Gastrocnemius medialis (tissue), 4 donors: ENCODE data around the gene PSORS1C2. TPM values are rescaled to one million over a fixed set of nuclear protein-coding genes. Genes with fewer than 3 reads are reported as not detected.

Source experiments
- ATAC-seq, 2 donors: fragments of 150-250 bp; one replicate each; pipeline ENCODE4 v1.9.1; 2016
- DNase-seq, 2 donors: peaks; one replicate each; pipeline ENCODE4 v3.0.0-alpha.2; 2019
- H3K27ac ChIP-seq, 4 donors: fragments of 200-600 bp; sonication (generic); 1 replicate in 1 of 4; 2 replicates in 3 of 4; pipeline ENCODE4 v1.5.1; 2016 to 2018; ENCODE audit warnings: mild to moderate bottlenecking in 2 of 4, moderate library complexity in 1 of 4
- H3K27me3 ChIP-seq, 3 donors: fragments of 200-600 bp; sonication (generic) in 2 of 3; 1 replicate in 1 of 3; 2 replicates in 2 of 3; pipeline versions ENCODE4 v1.5.1 to v1.6.0; 2016 to 2019; ENCODE audit warnings: mild to moderate bottlenecking in 1 of 3, moderate library complexity in 1 of 3
- H3K36me3 ChIP-seq, 2 donors: fragments of 200-600 bp; sonication (generic) in 1 of 2; one replicate each; pipeline ENCODE4 v1.5.1; 2017 to 2018
- H3K4me1 ChIP-seq, 2 donors: fragments of 200-600 bp; sonication (generic) in 1 of 2; one replicate each; pipeline ENCODE4 v1.5.1; 2016 to 2017; ENCODE audit warnings: mild to moderate bottlenecking in 2 of 2
- H3K4me3 ChIP-seq, 4 donors: fragments of 200-600 bp; sonication (generic) in 3 of 4; 1 replicate in 1 of 4; 2 replicates in 3 of 4; pipeline ENCODE4 v1.5.1; 2016 to 2019; ENCODE audit warnings: mild to moderate bottlenecking in 2 of 4
- H3K9me3 ChIP-seq, 3 donors: fragments of 200-600 bp; sonication (generic) in 2 of 3; 1 replicate in 1 of 3; 2 replicates in 2 of 3; pipeline ENCODE4 v1.5.1; 2016 to 2019
- POLR2A ChIP-seq, 2 donors: fragments of 450-650 bp; IDR thresholded peaks; one replicate each; pipeline ENCODE4 v1.6.1; 2017; ENCODE audit warnings: antibody characterized with exemption in 2 of 2, mild to moderate bottlenecking in 2 of 2, moderate library complexity in 2 of 2
- in situ Hi-C, 4 donors: fragments of 200-750 bp; cut with MboI; loops; one replicate each; pipeline versions ENCODE4 v1.15.0 to v1.8.0; 2017; ENCODE audit warnings: low sequenced_read_pairs in 4 of 4
- intact Hi-C: fragments of 100-400 bp; cut with DNase I; formaldehyde crosslinking; loops from one replicate; pipeline ENCODE4 v1.15.1; 2023; ENCODE audit warnings: low total_unique reads
- total RNA-seq, 4 donors: library from RNA; depleted of rRNA; stranded (reverse); fragments of >200 nt; gene quantifications; one replicate each; pipeline versions ENCODE4 v1.1.0 to v1.2.3, GENCODE V29; 2016
- TF ChIP-seq, protein P1 (sequence below), 5 experiments: fragments of 450-650 bp in 3 of 5; fragments of 200-600 bp in 2 of 5; sonication (generic) in 2 of 5; IDR thresholded peaks in 4 of 5; conservative IDR thresholded peaks in 1 of 5; 1 replicate in 4 of 5; 2 replicates in 1 of 5; pipeline ENCODE4 v1.5.1; 2016 to 2019; ENCODE audit warnings: antibody characterized with exemption in 5 of 5, mild to moderate bottlenecking in 3 of 5, moderate library complexity in 3 of 5

PSORS1C2 gene
- total RNA-seq, 4 donors from 2014 or later = not detected

DNA sequence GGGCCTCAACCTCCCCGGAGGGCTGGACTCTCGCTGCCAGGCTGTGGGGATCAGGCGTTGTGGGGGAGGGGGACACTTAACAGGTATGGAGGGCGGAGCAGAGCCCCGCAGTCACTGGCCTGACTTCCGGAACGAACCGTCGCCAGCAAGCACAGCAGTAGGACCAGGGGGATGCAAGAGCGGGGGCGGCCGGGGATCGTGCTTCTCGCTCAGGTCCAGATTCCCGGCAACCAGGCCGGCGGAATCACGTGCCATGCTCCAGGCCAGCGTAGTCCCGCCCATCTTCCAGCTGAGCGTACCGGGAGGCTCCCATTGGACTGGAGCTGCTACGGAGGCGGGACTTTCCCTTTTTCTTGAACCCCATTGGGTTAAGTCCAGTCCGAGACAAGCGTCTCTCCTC lies 41.6 kb upstream of the PSORS1C2 start:
- no peak for TF ChIP-seq POLR2A (IDR thresholded peaks at IDR 0.05)
- TF ChIP-seq, protein P1, sequence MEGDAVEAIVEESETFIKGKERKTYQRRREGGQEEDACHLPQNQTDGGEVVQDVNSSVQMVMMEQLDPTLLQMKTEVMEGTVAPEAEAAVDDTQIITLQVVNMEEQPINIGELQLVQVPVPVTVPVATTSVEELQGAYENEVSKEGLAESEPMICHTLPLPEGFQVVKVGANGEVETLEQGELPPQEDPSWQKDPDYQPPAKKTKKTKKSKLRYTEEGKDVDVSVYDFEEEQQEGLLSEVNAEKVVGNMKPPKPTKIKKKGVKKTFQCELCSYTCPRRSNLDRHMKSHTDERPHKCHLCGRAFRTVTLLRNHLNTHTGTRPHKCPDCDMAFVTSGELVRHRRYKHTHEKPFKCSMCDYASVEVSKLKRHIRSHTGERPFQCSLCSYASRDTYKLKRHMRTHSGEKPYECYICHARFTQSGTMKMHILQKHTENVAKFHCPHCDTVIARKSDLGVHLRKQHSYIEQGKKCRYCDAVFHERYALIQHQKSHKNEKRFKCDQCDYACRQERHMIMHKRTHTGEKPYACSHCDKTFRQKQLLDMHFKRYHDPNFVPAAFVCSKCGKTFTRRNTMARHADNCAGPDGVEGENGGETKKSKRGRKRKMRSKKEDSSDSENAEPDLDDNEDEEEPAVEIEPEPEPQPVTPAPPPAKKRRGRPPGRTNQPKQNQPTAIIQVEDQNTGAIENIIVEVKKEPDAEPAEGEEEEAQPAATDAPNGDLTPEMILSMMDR (IDR thresholded peaks at IDR 0.05 in 4 of 5, conservative IDR thresholded peaks at IDR 0.05 in 1 of 5) = no peak
- Histone ChIP-seq H3K27me3 (no peaks in the 10 kb centered on the region), H3K4me3 (peak overlapping the region in 3 of 4 donors; percentile 3 to 49 (median 43)), H3K27ac (peak overlapping the region in 2 of 4 donors; percentile 24 to 67), H3K36me3 (no peaks in the 10 kb centered on the region), H3K9me3 (no peaks in the 10 kb centered on the region), H3K4me1 (peaks cover 5 to 6% of the 10 kb centered on the region in 2 donors)
- in situ Hi-C loops = no loop called here
- ATAC-seq (peak; percentile 74 to 99), DNase-seq (peak; percentile 15 to 83)
- intact Hi-C loops = no loop called here

DNA sequence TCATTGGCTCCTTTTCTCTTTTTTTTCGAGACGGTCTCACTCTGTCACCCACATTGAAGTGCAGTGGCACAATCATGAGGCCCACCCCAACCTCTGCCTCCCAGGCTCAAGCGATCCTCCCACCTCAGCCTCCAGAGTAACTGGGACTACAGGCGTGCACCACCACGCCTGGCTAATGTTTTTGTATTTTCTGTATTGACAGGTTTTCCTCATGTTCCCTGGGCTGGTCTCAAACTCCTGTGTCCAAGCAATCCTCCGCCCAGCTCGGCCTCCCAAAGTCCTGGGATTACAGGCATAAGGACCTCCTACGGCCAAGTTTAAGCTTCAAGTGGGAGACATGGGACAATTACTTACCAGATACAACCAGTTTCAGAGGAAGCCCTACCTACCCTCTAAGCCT lies 41.0 kb upstream of the PSORS1C2 start:
- H3K36me3 ChIP-seq = no peaks in the 10 kb centered on the region
- in situ Hi-C loops = no loop called here
- intact Hi-C loops = no loop called here
- peak overlapping the region in 1 of 4 donors; percentile 67 for H3K27ac ChIP-seq
- no peak for TF ChIP-seq POLR2A (IDR thresholded peaks at IDR 0.05)
- TF ChIP-seq, protein P1 (IDR thresholded peaks at IDR 0.05 in 4 of 5, conservative IDR thresholded peaks at IDR 0.05 in 1 of 5) = no peak
- DNase-seq (no peak), ATAC-seq (no peak)
- peaks cover 0 to under 1% of the 10 kb centered on the region in 2 donors for H3K4me1 ChIP-seq
- no peaks in the 10 kb centered on the region for H3K9me3 ChIP-seq
- peak overlapping the region in 3 of 4 donors; percentile 3 to 49 (median 43) for H3K4me3 ChIP-seq
- H3K27me3 ChIP-seq = no peaks in the 10 kb centered on the region

- Histone ChIP-seq H3K27ac (no peak overlapping the region), H3K4me3 (no peak overlapping the region), H3K27me3 (no peaks in the 10 kb centered on the region), H3K9me3 (no peaks in the 10 kb centered on the region), H3K36me3 (no peaks in the 10 kb centered on the region), H3K4me1 (no peaks in the 10 kb centered on the region)
- intact Hi-C loops = no loop called here
- ATAC-seq = no peak
- no peak for DNase-seq
- no peak for TF ChIP-seq POLR2A (IDR thresholded peaks at IDR 0.05)
- TF ChIP-seq, protein P1 (IDR thresholded peaks at IDR 0.05 in 4 of 5, conservative IDR thresholded peaks at IDR 0.05 in 1 of 5) = no peak
- in situ Hi-C loops = no loop called here
Observed at GRCh38 chr6:31179042-31179386, 40.1 kb upstream of the PSORS1C2 start.

GRCh38 chr6:31178143-31179041 lies 39.5 kb upstream of the PSORS1C2 start:
- ATAC-seq = no peak
- no peak overlapping the region for H3K27ac ChIP-seq
- intact Hi-C loops = no loop called here
- TF ChIP-seq POLR2A (IDR thresholded peaks at IDR 0.05) = no peak
- TF ChIP-seq, protein P1 (IDR thresholded peaks at IDR 0.05 in 4 of 5, conservative IDR thresholded peaks at IDR 0.05 in 1 of 5) = no peak
- no peaks in the 10 kb centered on the region for H3K9me3 ChIP-seq
- no peak for DNase-seq
- H3K36me3 ChIP-seq = no peaks in the 10 kb centered on the region
- no peaks in the 10 kb centered on the region for H3K27me3 ChIP-seq
- in situ Hi-C loops = no loop called here
- no peak overlapping the region for H3K4me3 ChIP-seq
- H3K4me1 ChIP-seq = no peaks in the 10 kb centered on the region
